Left forelimb (tissue), 1 donor: ENCODE results near the gene BMF.
"Not testable (repeated sequence)": the region's sequence is repeated elsewhere in the genome, so short reads cannot be mapped to it uniquely, and the experiment has no call there.

Experiments
- DNase-seq: peaks from one replicate; pipeline ENCODE4 v3.0.0-alpha.2; 2018; ENCODE audit warnings: low spot score

BMF gene

GRCh38 chr15:40108855-40109735 lies at the start of gene BMF:
TSS of gene BMF (minus strand) at chr15:40108879. CDS start at chr15:40106086, 2,793 bp downstream.
- DNase-seq = peak; percentile 100

- DNase-seq = no peak
Measured at GRCh38 chr15:40157778-40158447, 49.2 kb upstream of the BMF start.

GRCh38 chr15:40155270-40155910 lies 46.7 kb upstream of the BMF start:
- no peak for DNase-seq

GRCh38 chr15:40154821-40155220 lies 46.1 kb upstream of the BMF start:
- not testable (repeated sequence) for DNase-seq

GRCh38 chr15:40151991-40152390 lies 43.3 kb upstream of the BMF start:
- no peak for DNase-seq

- DNase-seq = no peak
Measured at GRCh38 chr15:40151499-40151898, 42.8 kb upstream of the BMF start.

- no peak for DNase-seq
Measured at GRCh38 chr15:40150163-40150925, 41.7 kb upstream of the BMF start.

GRCh38 chr15:40149339-40149738 lies 40.7 kb upstream of the BMF start:
- no peak for DNase-seq

- peak; percentile 20 for DNase-seq
Measured at GRCh38 chr15:40146037-40146436, 37.4 kb upstream of the BMF start.

GRCh38 chr15:40142428-40142827 lies 33.7 kb upstream of the BMF start:
- peak; percentile 18 for DNase-seq

- DNase-seq = not testable (repeated sequence)
Measured at GRCh38 chr15:40138201-40138570, 29.5 kb upstream of the BMF start.

- DNase-seq = peak; percentile 34
Measured at GRCh38 chr15:40137303-40138200, 28.9 kb upstream of the BMF start.

- DNase-seq = peak; percentile 18
Measured at GRCh38 chr15:40136470-40137302, 28.0 kb upstream of the BMF start.

- peak; percentile 15 for DNase-seq
Measured at GRCh38 chr15:40135846-40136450, 27.3 kb upstream of the BMF start.

- DNase-seq = peak; percentile 4
Measured at GRCh38 chr15:40134885-40135284, 26.2 kb upstream of the BMF start.

GRCh38 chr15:40133544-40133943 lies 24.9 kb upstream of the BMF start:
- peak; percentile 33 for DNase-seq

- DNase-seq = peak; percentile 40
Measured at GRCh38 chr15:40130799-40131502, 22.3 kb upstream of the BMF start.

- DNase-seq = no peak
Measured at GRCh38 chr15:40130118-40130517, 21.4 kb upstream of the BMF start.
